EH (cell line): ENCODE results near the gene EXOC1L.

Experiments used
- DNase-seq: peaks from one replicate; pipeline ENCODE4 v3.0.0-alpha.2; 2015; ENCODE audit warnings: low read depth

Gene EXOC1L

DNA sequence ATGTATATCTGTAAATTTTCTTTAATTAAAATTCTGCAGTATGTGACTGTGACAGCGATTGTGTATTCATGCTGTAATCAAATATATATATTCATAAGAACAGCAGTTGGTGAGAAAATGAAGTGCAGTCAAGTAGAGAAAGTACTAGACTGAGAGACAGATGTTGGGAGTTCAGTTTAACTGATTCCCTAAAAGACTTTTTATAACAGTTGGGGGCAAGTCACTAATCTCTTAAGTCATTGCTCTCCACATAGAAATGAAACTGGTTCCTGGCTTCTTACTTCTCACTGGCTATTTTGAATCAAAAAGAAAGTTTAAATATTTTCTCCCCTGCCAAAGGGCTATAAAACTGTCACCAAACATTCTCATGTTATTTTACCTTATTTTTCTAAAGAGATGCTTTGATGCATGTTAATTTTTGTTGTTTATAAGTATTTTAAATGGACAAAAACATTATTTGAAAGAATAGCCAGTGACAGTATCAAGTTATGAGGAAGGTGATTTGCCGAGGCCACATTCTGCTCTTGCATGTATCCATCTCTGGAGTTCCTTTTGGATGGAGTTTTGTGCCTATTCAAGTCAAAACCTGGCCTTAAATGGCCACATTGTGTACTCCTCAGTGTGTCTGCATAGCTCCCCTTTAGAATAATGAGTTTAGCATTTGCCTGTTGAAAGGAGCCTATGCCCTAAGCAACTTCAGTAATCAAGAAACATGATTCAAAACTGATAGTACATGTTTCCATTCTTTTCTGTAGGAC, 64.7 kb downstream of the EXOC1L start:
- DNase-seq, result no peak

DNA sequence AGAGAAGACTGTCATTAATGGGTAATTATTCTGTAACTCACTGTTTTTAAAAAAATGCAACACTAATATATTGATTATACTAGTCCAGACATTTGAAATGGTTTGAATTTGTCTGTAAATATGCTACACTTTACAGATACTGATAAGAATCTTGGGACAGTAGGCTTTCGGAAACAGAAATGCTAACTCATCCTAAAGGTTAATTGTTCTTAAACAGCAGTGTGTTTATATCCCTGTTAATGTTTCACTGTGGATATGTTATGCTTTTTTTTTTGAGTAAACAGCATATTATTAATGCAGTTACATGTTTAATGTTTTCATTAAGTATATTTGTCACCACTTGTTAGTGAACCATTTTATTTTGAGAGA, 65.2 kb downstream of the EXOC1L start:
- no peak for DNase-seq
